Kidney (tissue), 14 donors: ENCODE data around the gene MED27. TPM values are rescaled to one million over a fixed set of nuclear protein-coding genes. Genes with fewer than 3 reads are reported as not detected.
A peak's percentile ranks its signal among the peaks of the same experiment; 100 is the strongest.

Experiments used
- DNase-seq, 5 donors: peaks; one replicate each; pipeline ENCODE4 v3.0.0-alpha.2; 2013 to 2020
- FAIRE-seq: peaks from 2 replicates; lab custom pipeline; 2012; peaks lifted over from hg19 to GRCh38; lab: Jason Lieb, UNC
- H3K27ac ChIP-seq, 2 donors: one replicate each; pipeline ENCODE4 v1.7.0; 2013; ENCODE audit warnings: low read depth in 2 of 2, low read length in 2 of 2, inconsistent platforms in 1 of 2
- H3K27me3 ChIP-seq: one replicate; pipeline ENCODE4 v1.7.1; 2013; ENCODE audit warnings: low read length, inconsistent platforms; ENCODE audit not compliant: control insufficient read depth, insufficient read depth
- H3K36me3 ChIP-seq, 3 donors: one replicate each; pipeline versions ENCODE4 v1.7.0 to v1.7.1; 2013; ENCODE audit warnings: low read length in 3 of 3, control low read depth in 1 of 3, inconsistent platforms in 1 of 3; ENCODE audit not compliant: insufficient read depth in 3 of 3, control insufficient read depth in 2 of 3
- H3K4me1 ChIP-seq, 3 donors: one replicate each; pipeline versions ENCODE4 v1.7.0 to v1.7.1; 2013; ENCODE audit warnings: low read length in 3 of 3, inconsistent platforms in 1 of 3, low read depth in 1 of 3; ENCODE audit not compliant: control insufficient read depth in 2 of 3, insufficient read depth in 2 of 3
- H3K4me3 ChIP-seq, 3 donors: one replicate each; pipeline versions ENCODE4 v1.7.0 to v1.8.1; 2013; ENCODE audit warnings: low read length in 3 of 3, control low read depth in 1 of 3, inconsistent platforms in 1 of 3
- H3K9ac ChIP-seq, 3 donors: one replicate each; pipeline versions ENCODE4 v1.7.0 to v1.7.1; 2013; ENCODE audit warnings: low read length in 3 of 3, control low read depth in 1 of 3, inconsistent platforms in 1 of 3
- H3K9me3 ChIP-seq, 3 donors: one replicate each; pipeline versions ENCODE4 v1.7.0 to v1.7.1; 2013; ENCODE audit warnings: low read length in 3 of 3, control low read depth in 1 of 3, inconsistent platforms in 1 of 3; ENCODE audit not compliant: control insufficient read depth in 2 of 3, insufficient read depth in 1 of 3
- CTCF ChIP-seq: IDR thresholded peaks from 3 replicates; pipeline ENCODE4 v1.5.1; 2012; ENCODE audit warnings: mild to moderate bottlenecking, moderate library complexity, borderline replicate concordance; ENCODE audit not compliant: insufficient read depth; ENCODE audit errors: extremely low read depth
- intact Hi-C: fragments of 100-400 bp; cut with DNase I; formaldehyde crosslinking; loops from one replicate; pipeline ENCODE4 v1.11.1; 2022
- polyA plus RNA-seq: library from polyadenylated mRNA; stranded (reverse); fragments of 350-450 nt; fragmentation: Illumina TruSeq; extraction: RNeasy Lipid Tissue Mini Kit (QIAGEN cat#74804); gene quantifications from one replicate; pipeline ENCODE4 v1.2.3, GENCODE V29; 2014; ENCODE audit warnings: low read depth, low replicate concordance; ENCODE audit not compliant: insufficient read depth
- total RNA-seq: library from RNA; stranded (reverse); fragmentation: NEBNext Ultra II Directional; extraction: Animal tissue kit (Norgen Biotek cat#: 25700); gene quantifications from one replicate; pipeline ENCODE4 v1.2.1, GENCODE V29; 2021
- donor health status: control.
- donor health status: control.
- donor health status: control.
- donor health status: control.
- donor health status: control.
- donor health status: DM: yes; HTN: yes; CAD: no.
- donor health status: Normal renal cell carcinoma (clear cell type).

MED27 gene
- total and polyA plus RNA-seq, 2 donors from 2014 or later, result 15.9 to 23.1 TPM

GRCh38 chr9:131854334-131854733 lies 225.3 kb downstream of the MED27 start:
- no peak overlapping the region for H3K27ac ChIP-seq
- peak in 1 of 5 donors; percentile 32 for DNase-seq
- no peak for TF ChIP-seq CTCF
- no peaks in the 10 kb centered on the region for H3K9me3 ChIP-seq
- peaks cover 0 to 3% (median 0%) of the 10 kb centered on the region in 3 donors for H3K36me3 ChIP-seq
- no peak overlapping the region for H3K9ac ChIP-seq
- no peak overlapping the region for H3K4me3 ChIP-seq
- H3K27me3 ChIP-seq, result no peaks in the 10 kb centered on the region
- H3K4me1 ChIP-seq, result no peaks in the 10 kb centered on the region
- intact Hi-C loops, result no loop called here
- no peak for FAIRE-seq

- FAIRE-seq (no peak), DNase-seq (no peak)
- no peak for TF ChIP-seq CTCF
- no peak overlapping the region for H3K27ac ChIP-seq
- peaks cover 0 to 3% (median 0%) of the 10 kb centered on the region in 3 donors for H3K36me3 ChIP-seq
- no peaks in the 10 kb centered on the region for H3K4me1 ChIP-seq
- H3K27me3 ChIP-seq, result no peaks in the 10 kb centered on the region
- intact Hi-C loops, result no loop called here
- H3K9me3 ChIP-seq, result no peaks in the 10 kb centered on the region
- no peak overlapping the region for H3K4me3 ChIP-seq
- H3K9ac ChIP-seq, result no peak overlapping the region
Observed at GRCh38 chr9:131853434-131853833, 226.2 kb downstream of the MED27 start.

GRCh38 chr9:131851414-131851813 lies 228.3 kb downstream of the MED27 start:
- no peaks in the 10 kb centered on the region for H3K27me3 ChIP-seq
- no peak overlapping the region for H3K4me3 ChIP-seq
- intact Hi-C loops, result no loop called here
- TF ChIP-seq CTCF, result no peak
- no peak overlapping the region for H3K27ac ChIP-seq
- H3K9ac ChIP-seq, result no peak overlapping the region
- no peak for FAIRE-seq
- peaks cover 0 to 1% (median 0%) of the 10 kb centered on the region in 3 donors for H3K9me3 ChIP-seq
- no peaks in the 10 kb centered on the region for H3K4me1 ChIP-seq
- H3K36me3 ChIP-seq, result no peaks in the 10 kb centered on the region
- DNase-seq, result no peak

GRCh38 chr9:131849391-131849790 lies 230.3 kb downstream of the MED27 start:
- DNase-seq (no peak), FAIRE-seq (no peak)
- intact Hi-C loops, result no loop called here
- Histone ChIP-seq H3K9me3 (peaks cover 0 to 1% (median 0%) of the 10 kb centered on the region in 3 donors), H3K4me3 (no peak overlapping the region), H3K27me3 (no peaks in the 10 kb centered on the region), H3K36me3 (no peaks in the 10 kb centered on the region), H3K4me1 (no peaks in the 10 kb centered on the region), H3K27ac (no peak overlapping the region), H3K9ac (no peak overlapping the region)
- TF ChIP-seq CTCF, result no peak
